PC-3 (cell line): ENCODE data around the gene ZNF438.

Experiments used
- CTCF ChIP-seq: fragments of 300-600 bp; sonication (generic); conservative IDR thresholded peaks from 2 replicates; pipeline ENCODE4 v1.5.1; 2017; ENCODE audit warnings: antibody characterized with exemption, low read depth, mild to moderate bottlenecking, low read length
- EZH2phosphoT487 ChIP-seq: fragments of 300-600 bp; sonication (generic); IDR thresholded peaks from 2 replicates; pipeline ENCODE4 v1.6.1; 2018; ENCODE audit warnings: mild to moderate bottlenecking, antibody characterized with exemption, low read length, borderline replicate concordance

- TF ChIP-seq CTCF, result no peak
- no peak for TF ChIP-seq EZH2phosphoT487
These were observed 232.9 kb downstream of the ZNF438 start for GRCh38 chr10:30798646-30799185.
